NCI-H345 treated with DMSO at 0.1 percent for 48 hours (cell line): ENCODE results near the gene UBD.

ENCODE experiments used
- DNase-seq: peaks from one replicate; lab custom pipeline; 2025; ENCODE audit not compliant: unreplicated experiment; lab: John Stamatoyannopoulos, UW

Gene UBD

GRCh38 chr6:29559524-29560287 is at the start of gene UBD:
UBD (minus strand) TSS chr6:29559732; CDS start chr6:29559701, 31 bp downstream.
- DNase-seq: no peak

GRCh38 chr6:29608131-29608530 is 48.6 kb upstream of the UBD start:
- no peak for DNase-seq

GRCh38 chr6:29603930-29604329 is 44.4 kb upstream of the UBD start:
- DNase-seq: peak; percentile 3

GRCh38 chr6:29603456-29603855 is 43.9 kb upstream of the UBD start:
- DNase-seq: no peak

GRCh38 chr6:29602564-29603361 is 43.2 kb upstream of the UBD start:
- DNase-seq: peak; percentile 4

GRCh38 chr6:29598172-29598747 is 38.7 kb upstream of the UBD start:
- DNase-seq: no peak

GRCh38 chr6:29597184-29597583 is 37.7 kb upstream of the UBD start:
- no peak for DNase-seq

GRCh38 chr6:29596381-29596900 is 36.9 kb upstream of the UBD start:
- DNase-seq: no peak

- no peak for DNase-seq
These were observed 33.8 kb upstream of the UBD start for GRCh38 chr6:29593199-29593855.

GRCh38 chr6:29591677-29592076 is 32.1 kb upstream of the UBD start:
- DNase-seq: no peak

GRCh38 chr6:29590218-29590808 is 30.8 kb upstream of the UBD start:
- no peak for DNase-seq

GRCh38 chr6:29589423-29590048 is 30.0 kb upstream of the UBD start:
- DNase-seq: peak; percentile 19

GRCh38 chr6:29584821-29585220 is 25.3 kb upstream of the UBD start, which contains the start of gene OR2H2:
OR2H2 (plus strand) TSS chr6:29585121; CDS start chr6:29587945, 2,824 bp downstream.
- no peak for DNase-seq

GRCh38 chr6:29577544-29577943 is 18.0 kb upstream of the UBD start:
- no peak for DNase-seq

GRCh38 chr6:29576056-29576455 is 16.5 kb upstream of the UBD start:
- no peak for DNase-seq

- no peak for DNase-seq
These were observed 8.5 kb upstream of the UBD start for GRCh38 chr6:29567991-29568390.

- DNase-seq: no peak
These were observed 8.0 kb upstream of the UBD start for GRCh38 chr6:29567541-29567940.

- no peak for DNase-seq
These were observed 7.3 kb upstream of the UBD start for GRCh38 chr6:29566856-29567255.

- DNase-seq: no peak
These were observed 5.3 kb upstream of the UBD start for GRCh38 chr6:29564875-29565274.

GRCh38 chr6:29563435-29563965 is 4.0 kb upstream of the UBD start:
- DNase-seq: no peak
